Epithelial cell of proximal tubule (primary cell): ENCODE measurements around the gene IL5RA. TPM values are rescaled to one million over a fixed set of nuclear protein-coding genes. Genes with fewer than 3 reads are reported as not detected.

ENCODE experiments used
- DNase-seq: peaks from one replicate; pipeline ENCODE4 v3.0.0-alpha.2; 2011; ENCODE audit warnings: low read depth
- H3K4me3 ChIP-seq: 2 replicates; pipeline ENCODE4 v1.5.1; 2011; ENCODE audit warnings: low read depth, mild to moderate bottlenecking, low read length
- total RNA-seq: library from RNA; depleted of rRNA; stranded (reverse); fragments of >200 nt; gene quantifications from 2 replicates; pipeline ENCODE4 v1.2.3, GENCODE V29; 2015
- TF ChIP-seq, protein P1 (sequence below): conservative IDR thresholded peaks from 2 replicates; pipeline ENCODE4 v1.5.1; 2012; ENCODE audit warnings: low read depth, mild to moderate bottlenecking, low read length

IL5RA gene
- not detected in 2 replicates for total RNA-seq

GRCh38 chr3:3110299-3110630, at the start of gene IL5RA:
Gene IL5RA (minus strand): TSS chr3:3110374. CDS start chr3:3104984, 5,390 bp downstream.
- TF ChIP-seq, protein P1, sequence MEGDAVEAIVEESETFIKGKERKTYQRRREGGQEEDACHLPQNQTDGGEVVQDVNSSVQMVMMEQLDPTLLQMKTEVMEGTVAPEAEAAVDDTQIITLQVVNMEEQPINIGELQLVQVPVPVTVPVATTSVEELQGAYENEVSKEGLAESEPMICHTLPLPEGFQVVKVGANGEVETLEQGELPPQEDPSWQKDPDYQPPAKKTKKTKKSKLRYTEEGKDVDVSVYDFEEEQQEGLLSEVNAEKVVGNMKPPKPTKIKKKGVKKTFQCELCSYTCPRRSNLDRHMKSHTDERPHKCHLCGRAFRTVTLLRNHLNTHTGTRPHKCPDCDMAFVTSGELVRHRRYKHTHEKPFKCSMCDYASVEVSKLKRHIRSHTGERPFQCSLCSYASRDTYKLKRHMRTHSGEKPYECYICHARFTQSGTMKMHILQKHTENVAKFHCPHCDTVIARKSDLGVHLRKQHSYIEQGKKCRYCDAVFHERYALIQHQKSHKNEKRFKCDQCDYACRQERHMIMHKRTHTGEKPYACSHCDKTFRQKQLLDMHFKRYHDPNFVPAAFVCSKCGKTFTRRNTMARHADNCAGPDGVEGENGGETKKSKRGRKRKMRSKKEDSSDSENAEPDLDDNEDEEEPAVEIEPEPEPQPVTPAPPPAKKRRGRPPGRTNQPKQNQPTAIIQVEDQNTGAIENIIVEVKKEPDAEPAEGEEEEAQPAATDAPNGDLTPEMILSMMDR: no peak
- no peak within 1 kb of the TSS for H3K4me3 ChIP-seq
- no peak for DNase-seq

DNA sequence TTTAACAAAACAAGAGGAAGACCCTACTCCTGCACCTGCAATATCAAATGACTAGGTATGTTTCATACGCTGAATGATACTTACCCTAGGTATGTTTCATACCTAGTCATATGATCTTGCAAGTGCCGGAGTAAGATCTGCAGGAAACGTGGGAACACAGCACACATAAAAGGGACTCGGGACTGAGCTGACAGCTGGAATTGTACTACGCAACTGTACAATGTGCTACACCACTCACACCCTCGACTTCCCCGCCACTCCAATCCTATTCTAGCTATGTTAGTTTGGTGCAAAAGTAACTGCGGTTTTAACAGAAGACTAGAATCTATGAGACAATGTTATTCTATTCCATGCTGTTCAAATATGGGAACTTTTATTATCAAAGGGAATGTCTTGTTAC, 47.3 kb upstream of the IL5RA start:
- no peak overlapping the region for H3K4me3 ChIP-seq
- TF ChIP-seq, protein P1: no peak

DNA sequence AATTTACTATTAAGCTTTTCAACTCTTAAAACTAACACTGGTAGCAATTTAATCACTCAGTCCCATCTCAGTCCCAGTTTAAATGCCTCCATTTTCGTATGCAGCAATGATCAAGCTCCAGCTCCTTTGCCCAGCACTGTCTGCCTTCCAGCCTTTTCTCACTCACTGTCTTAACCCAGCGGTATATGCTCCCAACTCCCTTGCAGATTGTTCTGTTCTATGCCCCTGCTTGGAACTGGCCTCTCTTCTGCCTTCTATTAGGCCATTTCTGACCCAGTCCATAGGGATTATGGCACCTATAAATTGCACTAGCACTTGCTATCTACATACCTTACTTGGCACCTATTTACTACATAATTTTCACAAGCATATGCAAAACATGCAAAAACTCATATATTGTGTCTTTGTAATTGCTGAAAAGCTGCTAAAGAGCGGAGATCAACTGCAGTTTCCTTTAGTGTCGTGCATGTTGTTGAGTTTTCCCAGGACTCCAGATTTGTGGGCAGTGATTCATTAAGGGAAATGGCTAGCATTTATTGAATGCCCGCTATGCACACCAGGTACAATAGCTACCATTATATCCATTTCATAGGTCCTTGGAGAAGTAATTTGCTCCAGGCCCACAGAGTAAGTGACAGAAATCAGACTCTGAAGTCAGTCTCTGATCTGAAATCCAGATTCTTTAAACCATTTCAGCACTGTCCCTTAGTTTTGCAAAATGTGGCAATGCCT, 44.9 kb upstream of the IL5RA start:
- no peak for DNase-seq
- H3K4me3 ChIP-seq: no peak overlapping the region
- TF ChIP-seq, protein P1: no peak

More for the DNA sequence above, 47.3 kb upstream of the IL5RA start:
- DNase-seq: no peak

- TF ChIP-seq, protein P1: no peak
- H3K4me3 ChIP-seq: no peak overlapping the region
- DNase-seq: no peak
These were observed 41.3 kb upstream of the IL5RA start for GRCh38 chr3:3151513-3151912.

DNA sequence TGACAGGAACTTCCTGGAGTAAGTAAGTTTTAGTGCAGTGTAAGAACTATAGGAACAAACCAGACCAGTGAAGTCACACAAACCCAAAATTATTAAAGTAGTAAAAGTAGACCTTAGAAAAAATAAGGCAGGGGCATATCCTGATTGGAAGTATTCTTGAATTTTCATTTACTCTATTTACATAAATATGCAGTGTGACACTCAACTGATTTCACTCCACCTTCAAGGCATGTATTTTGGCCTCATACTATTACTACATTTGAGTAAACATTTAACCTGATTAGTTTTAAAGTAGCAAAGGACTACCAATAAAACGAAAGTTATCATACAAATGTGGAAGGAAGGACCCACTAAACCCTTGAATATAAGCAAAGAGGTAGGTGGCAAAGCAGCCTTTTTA, 39.4 kb upstream of the IL5RA start:
- H3K4me3 ChIP-seq: no peak overlapping the region
- TF ChIP-seq, protein P1: no peak
- no peak for DNase-seq

- DNase-seq: no peak
- no peak overlapping the region for H3K4me3 ChIP-seq
- TF ChIP-seq, protein P1: no peak
These were observed 35.7 kb upstream of the IL5RA start for GRCh38 chr3:3145831-3146230.

DNA sequence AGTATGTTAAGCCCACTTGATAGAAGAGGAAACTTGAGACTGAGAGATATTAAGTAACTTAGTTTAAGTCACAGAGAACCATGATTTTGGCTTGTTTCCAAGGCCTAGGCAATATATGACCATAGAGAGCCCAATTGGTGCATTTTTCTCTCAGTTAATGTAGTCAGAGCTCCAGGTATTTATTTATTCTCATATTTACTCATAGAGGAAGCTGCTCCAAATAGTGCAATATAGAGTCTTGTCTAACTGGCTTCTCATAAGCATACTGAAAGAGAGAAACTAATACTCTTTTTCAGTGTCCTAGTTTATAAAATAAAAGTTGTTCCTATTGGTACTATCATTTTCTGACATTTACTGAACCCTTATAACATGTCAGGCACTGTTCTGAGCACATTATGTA, 31.8 kb upstream of the IL5RA start:
- no peak for DNase-seq
- no peak overlapping the region for H3K4me3 ChIP-seq
- TF ChIP-seq, protein P1: no peak
